ENCODE measurements around the gene OAT. TPM values are rescaled to one million over a fixed set of nuclear protein-coding genes. Genes with fewer than 3 reads are reported as not detected.

OAT gene
- total and polyA plus RNA-seq, 9 donors, result 56.3 to 128 (median 74.6) TPM

DNA sequence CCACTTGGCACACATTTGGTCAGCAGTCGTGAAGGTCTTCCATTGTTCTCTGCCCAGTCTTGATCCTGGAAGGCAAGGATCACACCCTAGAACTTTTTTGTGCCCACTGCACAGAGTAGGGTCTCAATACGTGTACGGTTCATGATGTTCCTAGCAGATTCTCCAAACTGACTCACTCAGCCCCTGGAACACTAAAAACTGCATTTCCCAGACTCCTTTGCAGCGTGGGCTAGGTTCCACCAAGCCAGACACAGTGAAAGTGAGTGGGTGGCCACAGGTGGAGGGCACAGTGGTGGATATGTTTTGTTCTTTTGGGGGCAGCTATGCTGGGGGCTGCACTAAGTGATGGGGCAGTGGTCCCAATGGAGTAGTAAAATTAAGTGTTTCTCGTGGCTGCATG is 41.4 kb upstream of the OAT start:
- WGBS (ENCODE audit: insufficient coverage), result 69% methylated on average over 4 of the region's 5 CpGs
- no peak for DNase-seq
- no peaks in the 10 kb centered on the region for H3K9me3 ChIP-seq (replicated peaks; ENCODE audit: control insufficient read depth, low read depth, low read length)

DNA sequence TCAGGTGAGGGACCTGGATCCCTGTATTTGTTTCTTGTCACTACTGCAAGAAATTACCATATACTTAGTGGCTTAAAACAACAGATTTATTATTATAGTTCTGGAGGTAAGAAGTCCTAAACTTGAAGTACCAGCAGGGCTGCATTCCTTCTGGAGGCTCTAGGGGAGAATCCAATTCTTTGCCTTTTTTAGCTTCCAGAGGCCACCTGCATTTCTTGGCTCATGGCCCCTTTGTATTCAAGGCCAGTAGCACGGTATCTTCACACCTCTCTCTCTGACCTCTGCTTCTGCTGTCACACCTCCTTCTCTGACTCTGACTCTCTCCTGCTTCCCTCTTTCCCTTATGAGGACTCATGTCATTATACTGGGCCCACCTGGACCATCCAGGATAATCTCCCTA is 40.7 kb upstream of the OAT start:
- WGBS (ENCODE audit: insufficient coverage), result 50% methylated on average over 1 of the region's 1 CpG

More for the DNA sequence above, 41.4 kb upstream of the OAT start:
- H3K27ac ChIP-seq (ENCODE audit: low read length), result no peak overlapping the region
- H3K4me1 ChIP-seq (ENCODE audit: control insufficient read depth, insufficient read depth, low read length), result peaks cover 3% of the 10 kb centered on the region
- H3K4me3 ChIP-seq (ENCODE audit: low read length), result no peak overlapping the region
- peaks cover 2% of the 10 kb centered on the region for H3K36me3 ChIP-seq (ENCODE audit: control insufficient read depth, insufficient read depth, low read length)
- H3K27me3 ChIP-seq (ENCODE audit: control insufficient read depth, insufficient read depth, low read length), result peaks cover 19% of the 10 kb centered on the region

DNA sequence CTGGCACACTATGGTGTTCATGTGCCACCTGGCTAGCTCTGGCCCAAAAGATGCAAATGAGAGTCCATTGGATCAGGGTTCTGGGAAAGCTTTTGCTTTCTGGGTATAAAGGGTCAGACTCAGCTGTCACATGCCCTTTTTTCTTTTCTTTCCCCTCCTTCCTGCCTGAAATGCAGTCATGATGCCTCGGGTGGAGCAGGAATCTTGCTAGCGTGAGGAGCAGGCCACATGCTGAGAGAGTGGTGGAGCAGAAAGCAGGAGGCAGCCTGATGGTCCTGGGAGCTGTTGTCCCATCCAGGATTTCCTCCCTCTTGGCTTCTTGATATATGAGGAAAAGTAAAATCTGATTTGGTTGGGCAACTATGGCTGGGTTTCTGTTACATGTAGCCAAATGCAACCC is 40.2 kb upstream of the OAT start:
- H3K27me3 ChIP-seq (ENCODE audit: control insufficient read depth, insufficient read depth, low read length), result peaks cover 31% of the 10 kb centered on the region
- H3K4me1 ChIP-seq (ENCODE audit: control insufficient read depth, insufficient read depth, low read length), result peaks cover 3% of the 10 kb centered on the region
- H3K36me3 ChIP-seq (ENCODE audit: control insufficient read depth, insufficient read depth, low read length), result no peaks in the 10 kb centered on the region
- no peak overlapping the region for H3K4me3 ChIP-seq (ENCODE audit: low read length)
- WGBS (ENCODE audit: insufficient coverage), result no CpG with 5 or more reads among the region's 2 CpGs
- DNase-seq, result no peak
- H3K9me3 ChIP-seq (replicated peaks; ENCODE audit: control insufficient read depth, low read depth, low read length), result no peaks in the 10 kb centered on the region
- no peak overlapping the region for H3K27ac ChIP-seq (ENCODE audit: low read length)

More for the DNA sequence above, 40.7 kb upstream of the OAT start:
- Histone ChIP-seq H3K4me1 (ENCODE audit: control insufficient read depth, insufficient read depth, low read length) (peaks cover 3% of the 10 kb centered on the region), H3K9me3 (replicated peaks; ENCODE audit: control insufficient read depth, low read depth, low read length) (no peaks in the 10 kb centered on the region), H3K36me3 (ENCODE audit: control insufficient read depth, insufficient read depth, low read length) (peaks cover 2% of the 10 kb centered on the region), H3K4me3 (ENCODE audit: low read length) (no peak overlapping the region), H3K27me3 (ENCODE audit: control insufficient read depth, insufficient read depth, low read length) (peaks cover 26% of the 10 kb centered on the region), H3K27ac (ENCODE audit: low read length) (no peak overlapping the region)
- DNase-seq, result no peak

DNA sequence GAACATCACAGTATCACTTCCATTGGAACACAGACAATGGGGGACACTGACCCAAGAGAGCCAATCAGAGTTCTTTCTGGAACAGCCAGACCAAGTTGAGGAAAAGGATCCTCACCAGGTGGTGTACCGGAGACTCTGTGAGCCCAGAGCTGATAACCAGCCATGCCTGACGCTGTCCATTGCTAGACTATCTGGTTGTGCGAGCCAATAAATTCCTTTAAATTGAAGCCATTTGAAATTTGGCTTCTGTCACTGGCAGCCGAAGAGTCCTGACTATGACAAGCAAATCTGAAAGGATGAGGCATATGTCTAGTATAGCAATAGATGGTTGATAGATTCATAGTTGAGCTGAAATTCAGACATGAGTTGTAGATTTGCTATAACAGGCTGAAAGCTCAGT is 39.8 kb upstream of the OAT start:
- DNase-seq, result no peak
- 86% methylated on average over 4 of the region's 4 CpGs for WGBS (ENCODE audit: insufficient coverage)
- H3K4me3 ChIP-seq (ENCODE audit: low read length), result no peak overlapping the region
- no peaks in the 10 kb centered on the region for H3K36me3 ChIP-seq (ENCODE audit: control insufficient read depth, insufficient read depth, low read length)
- peaks cover 36% of the 10 kb centered on the region for H3K27me3 ChIP-seq (ENCODE audit: control insufficient read depth, insufficient read depth, low read length)
- H3K27ac ChIP-seq (ENCODE audit: low read length), result no peak overlapping the region
- H3K9me3 ChIP-seq (replicated peaks; ENCODE audit: control insufficient read depth, low read depth, low read length), result no peaks in the 10 kb centered on the region
- peaks cover 3% of the 10 kb centered on the region for H3K4me1 ChIP-seq (ENCODE audit: control insufficient read depth, insufficient read depth, low read length)

DNA sequence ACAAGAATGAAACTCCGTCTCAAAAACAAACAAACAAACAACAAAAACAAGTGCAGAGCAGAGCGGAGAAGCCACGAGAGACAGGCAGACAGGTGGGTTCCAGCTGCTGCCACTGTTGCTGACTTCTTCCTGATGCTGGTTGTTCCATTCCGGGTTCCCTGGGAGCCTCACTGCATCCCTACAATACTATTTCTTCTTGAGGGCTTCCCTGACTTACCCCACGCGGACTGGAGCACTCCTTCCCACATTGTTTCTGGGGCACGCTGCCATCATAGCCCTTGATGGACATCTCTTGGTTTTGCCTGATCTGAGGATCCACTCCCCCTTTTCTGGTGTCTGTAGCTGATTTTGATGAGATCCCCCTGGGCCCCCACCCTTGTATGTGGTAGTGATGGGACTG is 36.7 kb upstream of the OAT start:
- DNase-seq, result no peak
- Histone ChIP-seq H3K9me3 (replicated peaks; ENCODE audit: control insufficient read depth, low read depth, low read length) (no peaks in the 10 kb centered on the region), H3K4me1 (ENCODE audit: control insufficient read depth, insufficient read depth, low read length) (no peaks in the 10 kb centered on the region), H3K36me3 (ENCODE audit: control insufficient read depth, insufficient read depth, low read length) (no peaks in the 10 kb centered on the region), H3K4me3 (ENCODE audit: low read length) (no peak overlapping the region), H3K27ac (ENCODE audit: low read length) (no peak overlapping the region), H3K27me3 (ENCODE audit: control insufficient read depth, insufficient read depth, low read length) (peaks cover 65% of the 10 kb centered on the region)
- 68% methylated on average over 7 of the region's 7 CpGs for WGBS (ENCODE audit: insufficient coverage)

DNA sequence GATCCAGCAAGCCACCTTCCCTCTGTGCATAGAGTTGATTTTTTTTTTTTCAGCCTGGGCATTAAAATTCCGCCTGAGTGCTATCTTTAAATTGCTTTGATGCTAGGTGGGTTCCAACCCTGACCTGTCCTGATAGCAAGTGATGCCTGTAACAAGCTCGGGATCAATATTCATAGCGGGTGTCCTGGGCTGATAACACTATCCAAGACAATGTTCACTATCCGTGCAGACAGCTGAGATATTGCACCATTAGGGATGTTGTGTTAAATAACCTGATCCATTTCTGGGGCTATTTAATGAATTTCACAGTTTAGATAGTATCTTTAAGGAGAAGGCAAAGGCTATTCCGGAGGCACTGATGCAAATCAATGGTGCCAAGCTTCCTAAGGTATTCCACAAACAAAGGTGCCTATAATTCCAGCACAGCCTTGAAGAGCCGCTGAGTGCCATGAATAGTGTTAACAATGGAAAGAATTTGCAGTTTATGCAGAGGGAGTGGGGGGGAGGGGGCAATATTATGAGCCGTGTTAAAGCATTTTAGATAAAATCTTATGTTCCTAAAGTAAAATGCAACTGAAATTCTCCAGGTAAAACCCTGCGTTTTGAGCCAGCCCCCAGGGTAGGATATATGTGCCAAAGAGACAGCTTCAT is 35.4 kb upstream of the OAT start:
- Histone ChIP-seq H3K27ac (ENCODE audit: low read length) (no peak overlapping the region), H3K4me1 (ENCODE audit: control insufficient read depth, insufficient read depth, low read length) (peaks cover 11% of the 10 kb centered on the region), H3K36me3 (ENCODE audit: control insufficient read depth, insufficient read depth, low read length) (no peaks in the 10 kb centered on the region), H3K4me3 (ENCODE audit: low read length) (no peak overlapping the region), H3K9me3 (replicated peaks; ENCODE audit: control insufficient read depth, low read depth, low read length) (no peaks in the 10 kb centered on the region), H3K27me3 (ENCODE audit: control insufficient read depth, insufficient read depth, low read length) (peaks cover 76% of the 10 kb centered on the region)
- DNase-seq, result no peak
- 15% methylated on average over 3 of the region's 8 CpGs for WGBS (ENCODE audit: insufficient coverage)

DNA sequence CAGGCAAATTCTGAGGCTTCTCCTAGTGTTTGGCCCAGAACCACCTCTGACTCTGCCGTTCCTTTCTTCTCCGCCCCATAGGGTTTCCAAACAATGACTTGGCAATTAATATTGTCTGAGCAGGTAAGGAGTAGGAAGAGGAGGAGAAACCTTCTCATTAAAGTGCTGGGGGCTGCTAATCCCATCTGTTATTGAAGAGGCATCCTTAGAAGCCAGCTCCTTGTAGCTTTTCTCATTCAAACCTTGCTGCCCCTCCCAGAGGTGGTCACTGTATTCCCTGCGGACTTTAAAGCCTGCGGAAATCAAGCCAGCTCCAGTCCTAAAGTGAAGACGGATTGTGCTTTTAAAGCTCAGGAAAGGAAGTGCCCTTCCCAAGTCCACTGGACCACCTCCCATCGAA is 32.6 kb upstream of the OAT start:
- Histone ChIP-seq H3K4me1 (ENCODE audit: control insufficient read depth, insufficient read depth, low read length) (peaks cover 28% of the 10 kb centered on the region), H3K27me3 (ENCODE audit: control insufficient read depth, insufficient read depth, low read length) (peaks cover 95% of the 10 kb centered on the region), H3K4me3 (ENCODE audit: low read length) (no peak overlapping the region), H3K27ac (ENCODE audit: low read length) (no peak overlapping the region), H3K9me3 (replicated peaks; ENCODE audit: control insufficient read depth, low read depth, low read length) (no peaks in the 10 kb centered on the region), H3K36me3 (ENCODE audit: control insufficient read depth, insufficient read depth, low read length) (no peaks in the 10 kb centered on the region)
- no CpG with 5 or more reads among the region's 6 CpGs for WGBS (ENCODE audit: insufficient coverage)
- DNase-seq, result no peak

DNA sequence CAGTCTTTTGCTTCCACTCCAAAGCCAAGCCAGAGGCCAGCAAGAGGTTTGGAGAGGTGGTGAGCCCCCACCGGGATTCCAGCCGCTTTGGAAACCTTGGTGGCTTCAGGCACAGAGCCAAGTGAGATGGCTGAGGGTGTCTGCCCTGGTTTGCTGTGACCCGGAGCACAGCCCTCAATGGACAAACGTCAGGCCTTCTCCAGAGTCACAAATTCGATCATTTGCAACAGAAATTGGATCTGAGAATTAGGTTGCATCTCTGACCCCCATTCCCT is 32.0 kb upstream of the OAT start:
- H3K4me1 ChIP-seq (ENCODE audit: control insufficient read depth, insufficient read depth, low read length), result peaks cover 28% of the 10 kb centered on the region
- DNase-seq, result no peak
- H3K36me3 ChIP-seq (ENCODE audit: control insufficient read depth, insufficient read depth, low read length), result no peaks in the 10 kb centered on the region
- no peak overlapping the region for H3K27ac ChIP-seq (ENCODE audit: low read length)
- H3K9me3 ChIP-seq (replicated peaks; ENCODE audit: control insufficient read depth, low read depth, low read length), result no peaks in the 10 kb centered on the region
- no peak overlapping the region for H3K4me3 ChIP-seq (ENCODE audit: low read length)
- WGBS (ENCODE audit: insufficient coverage), result 11% methylated on average over 5 of the region's 5 CpGs
- peaks cover 95% of the 10 kb centered on the region for H3K27me3 ChIP-seq (ENCODE audit: control insufficient read depth, insufficient read depth, low read length)

DNA sequence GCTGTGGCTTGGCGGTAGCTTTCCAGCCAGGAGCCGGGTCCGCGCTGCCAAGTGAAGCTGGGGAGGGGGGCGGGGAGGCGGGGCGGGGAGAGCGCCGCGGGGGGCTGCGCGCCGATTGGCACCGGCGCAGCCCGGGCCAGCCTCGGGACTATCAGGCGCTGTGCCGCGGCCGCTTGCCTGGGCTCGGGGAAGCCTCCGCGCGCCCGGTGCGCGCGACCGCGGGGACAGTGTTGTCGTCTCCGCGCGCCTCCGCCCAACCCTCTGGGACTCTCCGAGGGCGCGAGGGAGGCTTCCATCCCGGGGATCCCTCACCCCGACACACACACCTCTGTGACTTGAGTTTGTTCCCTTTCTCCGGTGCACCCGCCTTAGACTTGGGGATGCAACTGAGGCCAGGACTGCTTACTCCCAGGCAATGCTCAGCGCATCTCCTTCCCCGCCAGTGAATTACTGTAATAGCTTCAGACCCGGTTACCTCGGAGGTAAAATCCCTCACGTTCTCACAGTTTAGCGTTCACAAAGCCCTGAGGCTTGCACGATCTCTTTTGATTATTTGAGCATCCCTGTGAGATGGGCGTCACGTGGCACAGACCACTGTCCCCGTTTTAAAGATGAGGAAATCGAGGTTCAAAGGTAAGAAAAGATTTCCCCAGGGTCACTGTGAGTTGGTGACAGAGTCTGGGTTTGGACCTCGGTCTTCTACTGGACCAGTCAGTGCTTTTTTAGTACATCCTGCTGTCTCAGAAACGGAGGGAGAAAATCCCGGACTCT is 31.5 kb upstream of the OAT start, which contains the start of gene NKX1-2:
NKX1-2 (minus strand) TSS at position 24 of the 771 bp plus-strand sequence. CDS start 92 bp downstream, outside the sequence.
- DNase-seq, result peak; percentile 22
- Histone ChIP-seq H3K4me3 (ENCODE audit: low read length) (no peak within 1 kb of the TSS), H3K4me1 (ENCODE audit: control insufficient read depth, insufficient read depth, low read length) (peaks cover 28% of the 10 kb centered on the region), H3K27me3 (ENCODE audit: control insufficient read depth, insufficient read depth, low read length) (peaks cover 92% of the 10 kb centered on the region), H3K9me3 (replicated peaks; ENCODE audit: control insufficient read depth, low read depth, low read length) (no peaks in the 10 kb centered on the region), H3K36me3 (ENCODE audit: control insufficient read depth, insufficient read depth, low read length) (no peaks in the 10 kb centered on the region), H3K27ac (ENCODE audit: low read length) (no peak within 1 kb of the TSS)
- 2% methylated on average over 53 of the region's 57 CpGs for WGBS (ENCODE audit: insufficient coverage)

DNA sequence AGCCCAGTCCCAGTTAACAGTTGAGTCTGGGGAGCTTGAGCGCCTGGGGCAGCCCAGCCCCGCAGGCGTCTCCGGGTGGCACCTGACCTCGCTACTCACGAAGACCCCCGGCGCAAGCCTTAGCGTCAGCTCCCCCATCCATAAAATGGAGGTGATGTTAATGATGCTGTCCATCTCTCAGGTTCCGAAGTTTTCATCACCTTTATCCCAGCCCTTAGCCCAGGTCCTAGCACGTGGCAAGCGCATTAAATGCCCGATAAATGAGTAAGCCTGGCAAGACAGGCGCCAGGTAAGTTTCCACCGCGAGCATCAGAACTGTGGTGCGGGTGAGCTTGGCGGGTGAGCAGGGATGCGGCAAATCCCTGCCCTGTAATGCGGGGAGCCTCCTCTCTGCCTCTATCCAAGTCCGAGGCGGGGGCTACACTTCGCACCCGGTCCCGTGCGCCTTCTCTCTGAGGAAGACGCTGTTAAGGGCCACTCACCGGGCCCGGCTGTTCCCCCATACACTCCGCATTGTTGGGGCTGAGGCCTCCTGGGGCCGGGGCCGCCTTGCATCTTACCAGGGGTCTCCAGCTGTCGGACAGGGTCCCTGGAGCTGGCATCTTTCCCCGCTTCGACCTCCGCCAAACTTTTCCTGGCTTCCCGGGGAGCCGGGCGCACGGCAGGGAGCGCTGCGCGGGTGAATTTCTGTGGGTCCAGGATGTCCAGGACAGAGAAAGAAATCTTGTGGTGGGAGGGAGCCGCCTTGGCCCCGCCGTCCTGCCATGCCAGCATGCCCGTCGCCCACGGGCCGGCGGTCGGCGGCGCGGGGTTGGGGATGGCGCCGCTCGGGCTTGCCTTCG is 30.7 kb upstream of the OAT start:
- under 1% methylated on average over 41 of the region's 59 CpGs for WGBS (ENCODE audit: insufficient coverage)
- H3K27me3 ChIP-seq (ENCODE audit: control insufficient read depth, insufficient read depth, low read length), result peaks cover 87% of the 10 kb centered on the region

More for the DNA sequence above, 30.7 kb upstream of the OAT start:
- no peak overlapping the region for H3K27ac ChIP-seq (ENCODE audit: low read length)
- peaks cover 28% of the 10 kb centered on the region for H3K4me1 ChIP-seq (ENCODE audit: control insufficient read depth, insufficient read depth, low read length)
- no peak overlapping the region for H3K4me3 ChIP-seq (ENCODE audit: low read length)
- no peaks in the 10 kb centered on the region for H3K36me3 ChIP-seq (ENCODE audit: control insufficient read depth, insufficient read depth, low read length)
- H3K9me3 ChIP-seq (replicated peaks; ENCODE audit: control insufficient read depth, low read depth, low read length), result no peaks in the 10 kb centered on the region
- DNase-seq, result no peak

All from muscle of leg (tissue), 11 donors.